Liver (tissue), 9 donors: ENCODE data around the gene LPP. TPM values are rescaled to one million over a fixed set of nuclear protein-coding genes. Genes with fewer than 3 reads are reported as not detected.

Source experiments
- DNase-seq: peaks from one replicate; pipeline ENCODE4 v3.0.0-alpha.2; 2017; ENCODE audit warnings: low spot score
- H3K27ac ChIP-seq, 2 donors: one replicate each; pipeline ENCODE4 v1.7.0; 2013; ENCODE audit warnings: inconsistent platforms in 2 of 2, low read length in 2 of 2, control low read depth in 1 of 2, low read depth in 1 of 2, mild to moderate bottlenecking in 1 of 2
- H3K27me3 ChIP-seq, 4 donors: one replicate each; pipeline versions ENCODE4 v1.6.1 to v1.7.0; 2013; ENCODE audit warnings: low read length in 3 of 4, inconsistent platforms in 1 of 4, mild to moderate bottlenecking in 1 of 4, moderate library complexity in 1 of 4; ENCODE audit not compliant: control insufficient read depth in 4 of 4, insufficient read depth in 4 of 4
- H3K36me3 ChIP-seq, 4 donors: one replicate each; pipeline versions ENCODE4 v1.6.1 to v1.7.0; 2013; ENCODE audit warnings: low read length in 3 of 4, mild to moderate bottlenecking in 3 of 4, low read depth in 1 of 4, moderate library complexity in 1 of 4; ENCODE audit not compliant: control insufficient read depth in 4 of 4, insufficient read depth in 3 of 4
- H3K4me1 ChIP-seq, 4 donors: one replicate each; pipeline versions ENCODE4 v1.6.1 to v1.7.0; 2013; ENCODE audit warnings: low read length in 3 of 4, mild to moderate bottlenecking in 3 of 4, moderate library complexity in 1 of 4; ENCODE audit not compliant: control insufficient read depth in 4 of 4, insufficient read depth in 4 of 4
- H3K4me3 ChIP-seq, 3 donors: one replicate each; pipeline versions ENCODE4 v1.6.1 to v1.7.0; 2013; ENCODE audit warnings: low read length in 3 of 3, control low read depth in 1 of 3, low read depth in 1 of 3, mild to moderate bottlenecking in 1 of 3
- H3K9ac ChIP-seq, 2 donors: one replicate each; pipeline ENCODE4 v1.7.0; 2013; ENCODE audit warnings: low read length in 2 of 2, mild to moderate bottlenecking in 2 of 2, moderate library complexity in 2 of 2, control low read depth in 1 of 2, low read depth in 1 of 2
- H3K9me3 ChIP-seq, 4 donors: one replicate each; pipeline versions ENCODE4 v1.6.1 to v1.7.0; 2013; ENCODE audit warnings: low read length in 3 of 4; ENCODE audit not compliant: control insufficient read depth in 4 of 4
- ATF3 ChIP-seq: IDR thresholded peaks from 2 replicates; pipeline ENCODE4 v1.6.1; 2016; ENCODE audit warnings: antibody characterized with exemption
- CTCF ChIP-seq: fragments of 150-350 bp; IDR thresholded peaks from 2 replicates; pipeline ENCODE4 v1.5.1; 2017; ENCODE audit warnings: improper control_type of control experiment, low read depth, low read length; ENCODE audit not compliant: missing input control
- EGR1 ChIP-seq, 2 donors: IDR thresholded peaks; 2 replicates each; pipeline ENCODE4 v1.6.1; 2016 to 2018; ENCODE audit warnings: antibody characterized with exemption in 2 of 2, low read depth in 2 of 2
- FOXA1 ChIP-seq: IDR thresholded peaks from 2 replicates; pipeline ENCODE4 v1.6.1; 2016; ENCODE audit warnings: antibody characterized with exemption
- FOXA2 ChIP-seq: IDR thresholded peaks from 2 replicates; pipeline ENCODE4 v1.6.1; 2016; ENCODE audit warnings: antibody characterized with exemption
- GABPA ChIP-seq, 2 donors: IDR thresholded peaks in 1 of 2; conservative IDR thresholded peaks in 1 of 2; 2 replicates each; pipeline ENCODE4 v1.6.1; 2016; ENCODE audit warnings: antibody characterized with exemption in 2 of 2, mild to moderate bottlenecking in 1 of 2, moderate library complexity in 1 of 2
- HNF4A ChIP-seq, 2 donors: conservative IDR thresholded peaks; 2 replicates each; pipeline ENCODE4 v1.6.1; 2016; ENCODE audit warnings: antibody characterized with exemption in 2 of 2, mild to moderate bottlenecking in 2 of 2
- HNF4G ChIP-seq: IDR thresholded peaks from 2 replicates; pipeline ENCODE4 v1.6.1; 2016; ENCODE audit warnings: antibody characterized with exemption
- JUND ChIP-seq, 2 donors: IDR thresholded peaks; 2 replicates each; pipeline ENCODE4 v1.6.1; 2016; ENCODE audit warnings: antibody characterized with exemption in 2 of 2
- MAX ChIP-seq: IDR thresholded peaks from 2 replicates; pipeline ENCODE4 v1.6.1; 2016; ENCODE audit warnings: antibody characterized with exemption
- NR2F2 ChIP-seq: IDR thresholded peaks from 2 replicates; pipeline ENCODE4 v1.6.1; 2016; ENCODE audit warnings: antibody characterized with exemption
- RAD21 ChIP-seq, 2 donors: IDR thresholded peaks; 2 replicates each; pipeline ENCODE4 v1.6.1; 2016; ENCODE audit warnings: antibody characterized with exemption in 2 of 2, mild to moderate bottlenecking in 2 of 2
- REST ChIP-seq: IDR thresholded peaks from 2 replicates; pipeline ENCODE4 v1.6.1; 2016; ENCODE audit warnings: antibody characterized with exemption, mild to moderate bottlenecking
- RXRA ChIP-seq, 2 donors: IDR thresholded peaks; 2 replicates each; pipeline ENCODE4 v1.6.1; 2017 to 2018; ENCODE audit warnings: antibody characterized with exemption in 2 of 2, mild to moderate bottlenecking in 1 of 2
- SP1 ChIP-seq: IDR thresholded peaks from 2 replicates; pipeline ENCODE4 v1.6.1; 2018; ENCODE audit warnings: antibody characterized with exemption, mild to moderate bottlenecking
- TAF1 ChIP-seq: conservative IDR thresholded peaks from 2 replicates; pipeline ENCODE4 v1.6.1; 2016; ENCODE audit warnings: antibody characterized with exemption, mild to moderate bottlenecking
- YY1 ChIP-seq: IDR thresholded peaks from 2 replicates; pipeline ENCODE4 v1.6.1; 2016; ENCODE audit warnings: antibody characterized with exemption, mild to moderate bottlenecking
- ZBTB33 ChIP-seq: IDR thresholded peaks from 2 replicates; pipeline ENCODE4 v1.6.1; 2016; ENCODE audit warnings: antibody characterized with exemption
- WGBS: extraction: QIAGEN DNeasy Blood & Tissue Kit; methylation state at CpG from one replicate; pipeline ENCODE4 v1.1.7; 2013; 5-methylcytosine and 5-hydroxymethylcytosine counted together
- polyA plus RNA-seq, 2 donors: library from polyadenylated mRNA; stranded (reverse) in 1 of 2; unstranded in 1 of 2; fragments of 200-250 nt in 1 of 2; fragments of >200 nt in 1 of 2; fragmentation: Nextera tagmentation in 1 of 2; extraction: Ambion mirVana in 1 of 2; gene quantifications; one replicate each; pipeline versions ENCODE4 v1.2.1 to v1.2.3, GENCODE V29; 2013 to 2015
- total RNA-seq, 2 donors: library from RNA; depleted of rRNA; stranded (reverse); fragments of >200 nt; gene quantifications; one replicate each; pipeline ENCODE4 v1.2.3, GENCODE V29; 2014
- donor health status: healthy.
- donor health status: healthy.
- donor health status: healthy.
- donor health status: healthy.
- donor health status: healthy.

Gene LPP
- total and polyA plus RNA-seq, 4 donors, result 3.3 to 53.7 (median 28.2) TPM

GRCh38 chr3:188691004-188691403 lies 537.0 kb downstream of the LPP start:
- WGBS, result 69% methylated on average over 1 of the region's 1 CpG
- no peak for DNase-seq
- Histone ChIP-seq H3K9ac (no peak overlapping the region), H3K27me3 (no peaks in the 10 kb centered on the region), H3K4me3 (no peak overlapping the region), H3K27ac (no peak overlapping the region), H3K36me3 (no peaks in the 10 kb centered on the region), H3K4me1 (peaks cover 3 to 31% (median 25%) of the 10 kb centered on the region in 4 donors), H3K9me3 (no peaks in the 10 kb centered on the region)
- TF ChIP-seq RAD21 (IDR thresholded peaks at IDR 0.05) (no peak), REST (no peak), JUND (IDR thresholded peaks at IDR 0.05) (no peak), ZBTB33 (no peak), RXRA (IDR thresholded peaks at IDR 0.05) (no peak), ATF3 (no peak), YY1 (no peak), NR2F2 (no peak), EGR1 (IDR thresholded peaks at IDR 0.05; ENCODE audit: low read depth in 2 of 2) (no peak), SP1 (no peak), FOXA1 (no peak), MAX (no peak), GABPA (IDR thresholded peaks at IDR 0.05 in 1 of 2, conservative IDR thresholded peaks at IDR 0.05 in 1 of 2) (no peak), HNF4G (no peak), FOXA2 (no peak), HNF4A (conservative IDR thresholded peaks at IDR 0.05) (no peak), TAF1 (no peak), CTCF (no peak)
